Measurements from ENCODE around the gene DLST.
"Not testable (repeated sequence)": the region's sequence is repeated elsewhere in the genome, so short reads cannot be mapped to it uniquely, and the experiment has no call there.

Gene DLST

DNA sequence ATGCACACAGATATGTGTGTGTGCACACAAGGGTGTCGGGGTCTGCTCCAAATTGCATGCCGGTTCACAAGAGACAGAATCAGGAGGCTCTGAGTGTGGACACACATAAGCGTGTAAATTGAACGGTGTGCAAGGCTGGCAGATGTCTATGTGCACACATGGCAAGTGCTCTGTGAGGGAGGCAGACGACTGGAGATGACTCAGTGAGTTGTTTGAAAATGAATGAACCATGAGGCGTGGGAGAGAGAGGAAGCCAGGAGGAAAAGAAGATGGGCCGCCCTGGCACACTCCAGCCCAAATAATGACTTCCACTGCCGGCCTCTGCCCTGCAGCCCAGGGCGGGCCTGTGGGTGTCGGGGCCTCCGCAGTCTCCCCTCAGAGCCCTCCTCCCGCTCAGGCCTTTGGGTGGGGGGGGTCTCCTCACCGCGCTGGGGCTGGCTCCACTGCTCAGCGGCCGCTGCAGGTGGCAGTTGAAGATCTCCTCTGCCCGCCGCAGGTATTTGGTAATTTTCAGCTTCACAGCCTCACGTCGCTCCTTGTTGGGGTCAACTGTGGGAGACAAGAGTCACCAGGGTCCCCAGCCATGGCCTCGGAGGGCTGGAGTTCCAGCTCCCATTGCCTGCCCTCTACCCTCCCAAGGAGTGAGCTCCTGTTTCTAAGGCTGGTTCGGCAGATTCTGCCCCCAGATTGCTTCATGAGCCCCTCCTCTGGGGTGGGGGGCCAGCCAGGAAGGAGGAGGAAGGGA is 37.9 kb downstream of the DLST start:
- DNase-seq, result no peak

DNA sequence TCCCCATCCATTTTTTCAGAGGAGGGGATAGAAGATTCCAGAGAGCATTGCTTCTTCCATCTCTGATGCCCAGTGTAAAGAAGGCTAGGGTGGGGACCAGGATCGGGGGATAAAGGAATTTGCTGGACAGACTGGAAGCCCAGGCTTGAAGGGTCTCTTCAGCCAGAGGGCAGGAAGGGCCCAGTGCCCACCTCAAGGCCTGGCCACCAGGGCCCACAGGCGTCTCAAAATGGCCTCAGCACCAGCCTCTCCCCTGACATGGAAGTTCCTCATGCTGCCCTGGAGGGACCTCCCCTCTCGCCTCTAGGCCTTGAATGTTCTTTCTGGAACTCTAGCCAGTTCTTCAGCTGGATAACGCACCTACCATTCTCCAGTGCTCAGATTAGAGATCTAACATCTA is 38.6 kb downstream of the DLST start:
- no peak for DNase-seq

DNA sequence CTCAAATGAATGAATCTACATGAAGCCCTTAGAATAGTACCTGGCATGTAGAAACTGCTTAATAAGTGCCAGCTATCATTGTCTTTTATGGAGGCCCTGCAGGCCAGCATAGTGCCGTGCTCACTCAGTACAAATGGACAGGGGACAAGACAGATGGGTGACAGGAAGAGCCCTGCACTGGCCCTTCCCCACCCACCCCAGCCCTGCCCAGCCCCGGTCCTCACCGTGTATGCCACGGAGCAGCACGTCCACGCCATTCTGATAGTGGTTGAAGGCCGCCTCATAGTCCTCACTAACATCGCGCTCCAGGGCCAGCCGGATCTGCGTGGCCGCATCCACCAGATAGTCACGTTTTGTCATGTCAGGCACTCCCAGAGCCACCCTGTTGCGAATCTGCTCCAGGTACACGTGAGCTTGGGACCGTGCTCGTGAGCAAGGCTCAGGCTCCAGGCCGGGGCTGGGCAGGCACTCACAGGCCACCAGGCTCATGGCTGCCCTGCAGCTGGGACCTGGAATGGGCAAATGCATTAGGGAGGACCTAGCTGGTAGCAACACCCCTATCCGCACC is 39.4 kb downstream of the DLST start:
- no peak for DNase-seq

DNA sequence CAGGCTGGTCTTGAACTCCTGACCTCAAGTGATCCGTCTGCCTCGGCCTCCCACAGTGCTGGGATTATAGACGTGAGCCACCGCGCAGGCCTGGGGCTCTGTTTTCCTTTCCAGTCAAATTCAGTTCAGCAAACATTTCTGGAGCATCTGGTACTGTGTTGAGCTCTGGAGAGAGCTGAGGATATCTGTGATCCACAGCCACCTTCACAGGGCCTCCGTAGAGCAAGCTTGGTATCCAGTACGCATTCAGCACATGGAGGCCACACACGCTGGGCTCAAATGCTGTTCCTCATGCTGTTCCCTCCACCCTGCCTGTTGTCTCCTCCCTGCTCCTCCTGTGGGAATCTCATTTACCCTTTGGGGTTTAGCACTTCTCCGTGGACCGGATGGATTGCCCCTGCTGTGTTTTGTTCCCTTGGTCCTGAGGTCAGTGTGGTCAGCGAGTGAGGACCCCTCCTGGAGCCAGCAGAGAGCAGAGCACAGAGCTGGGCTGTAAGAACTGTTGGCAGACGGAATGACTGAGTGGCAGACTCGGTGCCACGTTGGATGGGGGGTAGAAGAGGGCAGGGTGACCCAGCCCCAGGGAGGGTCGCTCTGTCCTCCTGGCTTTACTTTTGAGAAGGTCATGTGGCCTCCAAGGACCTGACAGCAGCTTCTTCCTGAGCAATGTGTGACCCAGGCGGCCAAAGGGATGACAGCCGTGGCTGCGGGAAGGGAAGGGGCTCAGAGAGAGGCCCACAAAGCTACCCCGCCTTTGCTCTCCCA is 40.5 kb downstream of the DLST start:
- DNase-seq, result no peak

DNA sequence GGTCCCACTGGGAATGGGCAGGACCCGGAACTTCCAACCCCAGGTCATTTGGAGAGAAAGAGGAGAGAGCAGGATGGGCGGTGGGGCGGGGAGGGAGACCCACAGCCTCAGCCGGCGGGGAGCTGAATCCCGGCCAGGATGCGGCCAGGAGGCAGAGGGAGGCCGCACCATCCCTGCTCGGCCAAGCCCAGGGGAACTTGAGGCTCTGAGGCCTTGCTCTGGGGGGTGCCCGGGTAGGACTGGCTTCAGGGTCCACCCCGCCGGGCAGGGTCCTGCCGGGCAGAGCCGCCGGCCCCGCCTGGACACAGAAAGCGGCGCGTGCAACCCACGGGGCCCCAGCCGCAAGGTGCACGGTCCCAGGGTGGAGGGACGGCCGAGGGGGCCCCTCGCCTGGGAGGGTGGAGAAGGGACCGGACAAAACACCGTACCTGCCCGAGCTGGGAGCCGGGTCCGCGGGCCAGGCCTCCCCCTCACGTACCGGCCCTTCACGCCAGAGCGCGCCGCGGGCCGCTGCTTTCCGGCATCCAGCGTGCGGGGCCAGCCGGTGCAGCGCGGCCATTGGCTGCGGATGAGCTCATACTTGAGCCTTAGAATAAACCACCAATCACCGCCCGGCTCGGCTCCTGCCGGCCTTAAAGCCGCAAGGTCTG is 41.2 kb downstream of the DLST start, which contains the start of gene RPS6KL1:
TSS of gene RPS6KL1 (minus strand) at position 509 of the 650 bp plus-strand sequence. CDS start 1,719 bp downstream, outside the sequence.
- DNase-seq, result peak; percentile 71 to 81

DNA sequence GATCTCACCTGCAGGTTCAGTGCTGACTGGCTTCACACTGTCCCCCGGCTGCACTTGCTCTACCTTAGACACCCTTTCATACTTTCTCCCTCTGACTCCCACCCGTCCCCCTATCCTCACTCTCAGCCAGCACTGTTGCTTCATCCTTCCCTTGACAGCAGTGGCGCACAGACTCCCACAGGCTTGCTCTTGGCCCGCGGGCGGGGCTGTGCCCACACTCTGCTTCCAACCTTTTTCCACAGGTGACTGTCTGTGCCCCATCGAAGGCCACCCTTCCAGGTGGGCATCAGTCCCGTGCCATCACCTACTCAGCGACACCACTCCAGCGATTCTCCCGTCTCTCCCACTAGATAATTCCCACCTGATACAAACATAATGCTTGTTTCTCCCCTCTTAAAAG is 42.3 kb downstream of the DLST start:
- no peak for DNase-seq

DNA sequence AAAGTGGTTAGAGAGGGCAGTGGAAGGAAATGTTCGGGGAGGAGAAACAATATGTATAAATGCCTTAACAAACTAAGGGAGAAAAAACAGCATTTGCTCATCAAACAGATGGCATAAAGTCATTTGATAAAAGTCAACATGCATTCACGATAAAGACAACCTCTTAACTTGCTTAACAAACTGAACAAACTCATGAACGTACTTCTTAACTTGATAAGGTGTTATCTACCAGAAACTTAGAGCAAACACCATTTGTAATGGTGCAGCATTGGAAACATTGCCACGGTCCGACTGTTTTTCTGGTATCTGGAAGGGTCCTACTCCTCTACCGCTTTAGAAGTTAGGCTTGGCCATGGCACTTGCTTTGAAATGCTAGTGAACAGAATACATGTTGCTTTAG is 45.5 kb downstream of the DLST start:
- no peak for DNase-seq

DNA sequence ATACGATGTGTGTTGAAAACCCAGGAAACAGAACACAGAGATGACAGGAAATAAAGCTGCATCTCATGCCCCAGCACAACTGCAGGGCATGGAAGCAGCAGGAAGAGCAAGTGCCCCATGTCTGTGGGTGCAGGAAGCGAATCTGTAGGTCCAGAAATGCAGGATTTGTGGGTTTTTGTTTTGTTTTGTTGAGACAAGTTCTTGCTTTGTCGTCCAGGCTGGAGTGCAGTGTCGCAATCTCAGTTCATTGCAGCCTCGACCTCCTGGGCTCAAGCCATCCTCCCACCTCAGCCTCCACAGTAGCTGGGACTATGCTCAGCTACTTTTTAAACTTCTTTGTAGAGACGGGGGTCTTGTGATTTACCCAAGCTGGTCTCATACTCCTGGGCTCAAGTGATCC is 47.5 kb downstream of the DLST start:
- no peak for DNase-seq

DNA sequence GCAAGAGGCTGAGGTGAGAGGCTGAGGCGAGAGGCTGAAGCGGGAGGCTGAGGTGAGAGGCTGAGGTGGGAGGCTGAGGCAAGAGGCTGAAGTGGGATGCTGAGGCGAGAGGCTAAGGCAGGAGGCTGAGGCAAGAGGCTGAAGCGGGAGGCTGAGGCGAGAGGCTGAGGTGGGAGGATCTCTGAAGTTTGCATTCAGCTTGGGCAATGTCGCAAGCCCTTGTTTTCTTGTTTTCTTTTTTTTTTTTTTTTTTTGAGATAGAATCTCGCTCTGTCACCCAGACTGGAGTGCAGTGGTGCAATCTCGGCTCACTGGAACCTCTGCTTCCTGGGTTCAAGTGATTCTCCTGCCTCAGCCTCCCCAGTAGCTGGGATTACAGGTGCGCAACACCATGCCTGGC is 50.0 kb downstream of the DLST start:
- DNase-seq, result not testable (repeated sequence)

DNA sequence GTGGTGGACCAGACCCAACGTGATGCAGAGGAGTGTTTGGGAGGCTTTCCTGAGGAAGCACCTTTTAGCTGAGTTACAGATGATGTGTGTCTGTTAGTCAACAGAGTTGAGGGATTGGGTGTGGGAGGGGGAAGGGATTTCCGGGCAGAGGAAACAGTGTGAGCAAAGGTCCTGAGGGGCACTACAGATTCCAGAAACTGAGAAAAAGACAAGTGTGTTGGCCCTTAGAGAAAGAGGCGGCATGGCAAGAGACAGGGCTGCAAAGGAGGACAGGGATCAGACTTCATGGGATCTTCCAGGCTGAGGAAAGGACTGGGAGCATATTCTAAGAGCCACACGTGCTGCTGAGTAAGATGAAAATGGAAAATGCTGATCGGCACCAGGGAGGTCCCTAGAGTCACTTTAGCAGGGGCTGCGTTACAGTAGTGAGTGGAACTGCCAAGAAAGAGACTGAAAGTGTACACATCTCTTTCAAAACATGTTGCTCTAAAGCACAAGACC is 50.7 kb downstream of the DLST start:
- DNase-seq, result no peak

DNA sequence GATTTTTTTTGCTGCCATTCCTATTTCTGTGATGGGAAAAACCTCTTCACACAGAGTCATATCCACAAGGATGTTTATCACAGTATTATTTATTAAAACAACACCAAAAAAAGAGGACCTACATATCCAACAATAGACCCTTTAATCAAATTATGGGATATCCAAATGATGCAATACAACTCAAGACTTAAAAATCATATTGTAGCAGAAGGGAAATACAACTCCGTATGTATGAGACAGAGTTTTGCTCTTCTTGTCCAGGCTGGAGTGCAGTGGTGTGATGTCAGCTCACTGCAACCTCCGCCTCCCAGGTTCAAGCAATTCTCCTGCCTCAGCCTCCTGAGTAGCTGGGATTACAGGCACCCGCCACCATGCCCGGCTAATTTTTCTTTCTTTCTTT is 51.2 kb downstream of the DLST start:
- not testable (repeated sequence) for DNase-seq

DNA sequence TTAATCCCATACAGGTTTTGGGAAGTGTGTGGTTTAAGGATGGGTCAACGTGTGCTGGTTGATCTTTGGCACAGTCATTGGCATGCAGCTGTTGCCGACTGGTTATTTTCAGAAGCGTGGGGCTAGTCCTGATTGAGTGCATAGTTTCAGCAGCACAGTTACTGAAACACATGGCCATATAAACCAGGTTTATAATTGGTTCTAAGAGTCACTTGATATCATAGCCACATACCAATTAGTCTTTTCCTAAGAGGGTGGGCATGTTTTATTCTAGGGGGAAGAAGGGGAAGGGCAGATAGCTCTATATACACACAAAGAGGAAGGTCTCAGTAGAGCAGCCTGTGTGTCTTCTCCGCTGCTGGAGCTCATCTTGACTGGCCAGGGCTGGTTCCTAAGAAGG is 52.3 kb downstream of the DLST start:
- no peak for DNase-seq

DNA sequence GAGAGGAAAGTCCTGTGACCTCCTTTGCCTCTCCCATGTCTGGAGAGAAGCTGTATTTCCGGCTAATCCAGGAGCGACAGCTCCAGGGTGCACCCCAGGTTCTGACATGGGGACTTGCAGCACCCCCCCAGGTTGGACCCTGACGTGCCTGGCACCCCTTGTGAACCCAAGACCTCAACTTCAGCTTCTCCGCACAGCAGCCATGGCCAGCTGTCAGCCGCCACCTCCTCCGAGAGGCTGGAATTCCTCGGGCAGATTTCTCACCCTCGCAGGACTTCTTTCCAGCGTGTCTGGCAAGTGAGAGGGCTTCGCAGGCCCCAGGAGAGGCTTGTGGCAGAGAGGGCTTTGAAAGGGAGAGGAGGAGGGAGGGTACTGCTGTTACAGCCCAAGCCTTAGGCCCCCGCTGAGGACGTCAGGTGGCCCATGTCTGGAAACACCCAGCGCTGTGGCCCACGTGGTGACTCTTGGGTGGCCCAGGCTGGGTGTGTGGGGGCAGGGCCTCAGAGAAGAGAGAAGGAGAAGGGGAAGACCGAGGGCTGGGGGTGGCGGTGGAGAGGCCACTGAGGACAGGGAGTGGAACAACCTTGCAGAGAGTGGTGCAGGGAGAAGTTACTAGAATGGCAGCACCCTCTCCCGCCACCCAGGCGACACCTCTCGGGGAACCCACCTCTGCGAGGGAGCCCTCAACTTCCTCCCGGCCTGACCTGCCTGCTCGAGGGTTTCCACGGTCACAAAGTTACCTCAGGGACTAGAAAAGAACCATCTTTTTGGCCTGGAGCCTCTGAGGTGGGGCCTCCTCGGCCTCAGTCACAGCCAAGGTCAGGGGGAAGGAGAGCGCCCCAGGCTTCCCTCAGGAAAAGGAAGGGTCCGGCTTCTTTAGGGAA is 53.0 kb downstream of the DLST start:
- no peak for DNase-seq

DNA sequence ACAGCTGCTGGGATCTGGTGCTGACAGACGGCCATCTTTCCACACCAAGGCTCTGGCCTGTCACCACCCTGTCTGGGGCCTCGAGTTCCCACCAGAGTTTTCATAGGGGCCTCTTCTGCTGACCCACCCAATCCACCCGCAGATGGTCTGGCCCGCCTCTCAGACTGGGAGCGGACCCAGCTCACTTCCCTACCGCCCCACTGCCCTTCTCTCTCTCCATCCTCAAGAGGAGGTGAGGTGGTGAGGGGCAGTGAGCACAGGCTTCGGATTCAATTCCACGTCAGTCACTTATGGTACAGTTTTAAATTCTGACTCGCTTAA is 53.6 kb downstream of the DLST start:
- DNase-seq, result no peak

DNA sequence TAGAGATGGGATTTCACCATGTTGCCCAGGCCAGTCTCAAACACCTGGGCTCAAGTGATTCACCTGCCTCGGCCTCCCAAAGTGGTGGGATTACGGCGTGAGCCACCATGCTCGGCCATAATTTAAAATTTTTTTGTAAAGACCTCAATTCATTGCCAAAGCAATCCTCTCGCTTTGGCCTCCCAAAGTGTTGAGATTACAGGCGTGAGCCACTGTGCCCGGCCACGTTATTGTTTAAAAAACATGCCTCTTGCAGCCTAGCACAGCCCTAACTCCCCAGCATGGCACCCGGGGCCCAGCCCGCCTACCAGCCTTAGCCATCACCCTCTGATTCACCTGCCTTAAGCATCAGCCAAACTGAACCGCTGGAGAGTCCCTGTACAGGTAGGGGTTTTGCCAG is 54.4 kb downstream of the DLST start:
- no peak for DNase-seq

DNA sequence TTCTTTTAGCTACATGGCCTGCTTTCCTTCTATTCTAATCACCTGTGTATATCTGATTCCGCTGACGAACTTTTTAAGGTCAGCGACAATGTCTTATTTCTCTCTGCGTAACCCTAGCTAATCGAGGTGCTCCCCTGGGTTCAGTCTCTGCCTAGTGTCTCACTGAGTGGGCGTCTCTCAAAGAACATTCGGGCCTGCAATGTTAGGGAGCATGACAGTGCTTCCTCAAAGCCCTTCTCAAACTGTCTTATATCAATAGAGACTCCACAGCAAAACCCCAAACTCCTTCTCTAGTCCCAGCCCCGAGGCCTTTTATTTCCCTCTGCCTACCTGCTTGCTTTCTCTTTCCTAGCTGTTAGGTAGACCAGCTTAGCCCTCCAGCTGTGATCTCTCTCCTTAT is 55.0 kb downstream of the DLST start:
- DNase-seq, result no peak

DNA sequence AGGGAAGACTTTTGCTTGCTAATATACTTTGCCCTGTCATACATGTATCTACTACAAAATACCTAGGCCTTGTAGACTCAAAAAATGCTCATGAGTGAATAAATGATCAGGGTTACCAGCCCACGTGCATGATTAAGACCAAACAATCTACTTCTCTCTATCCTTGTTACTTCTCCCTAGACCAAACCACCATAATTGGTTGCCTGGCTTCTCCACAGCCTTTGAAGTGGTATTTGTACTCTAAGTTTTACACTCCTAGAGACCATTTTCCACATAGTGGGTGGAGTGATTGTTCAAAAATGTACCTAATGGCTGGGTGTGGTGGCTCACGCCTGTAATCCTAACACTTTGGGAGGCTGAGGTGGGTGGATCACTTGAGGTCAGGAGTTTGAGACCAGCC is 55.5 kb downstream of the DLST start:
- no peak for DNase-seq

DNA sequence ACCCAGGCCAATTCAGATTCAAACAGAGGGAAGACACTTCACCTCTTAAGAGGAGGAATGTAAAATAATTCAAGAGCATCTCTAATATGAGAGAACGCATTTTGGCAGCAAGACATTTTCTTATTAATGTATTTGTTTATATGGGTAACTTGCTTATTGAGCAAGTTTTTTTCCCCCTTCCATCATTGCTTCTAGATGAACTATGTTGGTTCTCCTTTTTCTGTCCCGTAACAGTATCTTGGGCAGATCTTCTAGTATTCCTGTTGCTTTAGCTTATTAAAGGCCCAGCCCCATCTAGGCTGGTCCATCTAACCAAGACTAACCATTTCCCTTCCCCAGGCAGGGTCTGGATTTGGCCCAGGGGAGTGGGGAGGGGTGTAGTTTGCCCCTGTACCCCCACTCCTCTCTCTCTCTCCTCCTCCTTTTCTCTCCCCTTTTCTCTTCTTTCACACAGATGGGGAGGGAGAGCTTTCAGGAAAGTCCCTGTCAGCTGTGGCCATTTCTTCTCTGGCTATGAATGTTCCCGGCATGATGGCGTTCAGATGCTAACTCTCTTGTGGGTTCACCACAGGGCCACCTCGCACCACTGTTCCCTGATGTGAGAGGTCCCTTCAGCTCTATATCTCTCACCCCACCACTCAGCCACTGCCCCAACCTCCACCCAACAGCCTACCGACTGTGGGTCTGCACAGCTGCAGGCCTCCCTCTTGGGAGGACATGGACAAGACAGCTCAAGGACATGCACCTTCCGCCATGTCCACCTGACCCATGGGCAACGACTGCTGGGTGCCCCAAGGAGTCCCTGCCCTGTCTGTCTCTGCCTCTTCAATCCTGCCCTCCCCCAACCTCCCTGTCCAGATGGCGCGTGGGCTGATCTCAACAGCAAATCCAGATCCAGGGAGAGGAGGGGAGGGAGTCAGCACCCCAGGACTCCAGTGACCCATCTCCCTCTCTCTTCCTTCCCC is 57.1 kb downstream of the DLST start:
- DNase-seq, result no peak

DNA sequence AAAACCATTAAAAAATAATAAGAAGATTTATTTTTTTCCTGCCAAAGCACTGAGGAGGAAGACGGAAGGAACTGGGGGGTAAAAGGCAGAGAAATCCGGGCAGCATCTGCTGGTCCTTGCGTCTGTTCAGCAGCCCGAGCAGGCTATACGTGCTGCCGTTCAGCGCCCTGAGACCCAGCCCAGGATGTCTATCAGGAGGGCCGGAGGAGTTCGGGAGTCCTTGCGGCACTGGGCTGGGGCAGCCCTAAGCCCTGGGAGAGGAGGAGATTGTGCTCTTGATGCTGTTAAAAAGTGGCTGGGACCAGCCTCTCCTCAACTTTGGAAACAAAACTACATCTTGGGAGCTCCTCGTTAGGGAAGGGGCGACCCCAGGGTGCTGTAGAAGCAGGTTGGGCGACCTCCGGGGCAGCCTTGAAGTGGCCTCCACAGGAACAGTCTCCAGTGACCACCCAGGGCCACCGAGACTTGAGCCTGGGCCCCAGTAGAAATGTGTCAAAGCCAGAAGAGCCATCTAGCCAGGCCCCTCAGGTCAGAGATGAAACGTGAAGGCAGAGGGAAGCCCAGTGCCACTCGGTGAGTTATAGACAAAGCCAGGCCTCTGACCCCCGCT is 59.3 kb downstream of the DLST start:
- DNase-seq, result no peak

DNA sequence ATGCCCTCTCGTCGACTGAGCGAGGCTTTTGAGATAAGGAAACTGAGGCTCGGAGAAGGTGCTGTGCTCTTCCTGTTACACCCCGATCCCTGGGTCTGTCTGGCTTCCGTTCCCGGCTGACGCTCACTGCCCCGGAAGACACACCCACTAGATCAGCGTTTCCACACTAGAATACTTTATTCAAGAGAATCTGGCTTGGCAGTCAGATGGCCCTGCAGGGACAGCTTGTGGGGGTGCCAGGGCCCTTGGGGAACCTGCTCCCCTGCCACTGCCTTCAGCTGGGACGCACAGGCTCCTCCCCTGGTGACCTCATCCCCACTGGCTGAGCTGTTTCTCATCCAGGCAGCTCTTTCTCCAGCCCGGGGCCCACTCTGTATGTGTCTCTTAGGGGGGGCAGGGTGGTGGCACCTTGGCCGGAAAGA is 60.0 kb downstream of the DLST start:
- peak; percentile 61 to 73 for DNase-seq

DNA sequence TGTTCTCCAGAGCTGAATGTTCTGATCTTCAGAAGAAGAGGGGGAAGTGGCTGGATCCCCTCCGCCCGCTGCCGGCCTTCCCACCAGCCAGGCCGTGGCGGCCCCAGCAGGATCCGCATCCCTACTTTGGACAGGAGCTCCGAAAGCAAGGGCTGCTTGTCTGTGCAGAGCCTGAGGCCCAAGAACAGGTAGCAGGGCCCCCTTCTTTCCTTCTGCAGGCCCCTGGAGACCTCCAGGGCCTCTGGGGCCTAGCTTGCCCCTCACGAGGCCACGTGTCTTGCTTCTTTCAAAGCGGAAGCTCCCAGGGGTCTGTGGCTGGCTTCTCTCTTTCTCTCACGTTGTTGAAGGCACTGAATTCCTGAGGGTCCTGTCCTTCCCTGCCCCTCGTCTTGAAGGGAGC is 60.5 kb downstream of the DLST start:
- no peak for DNase-seq
